Gastroesophageal sphincter (tissue), 3 donors: ENCODE measurements around the gene XCL2.

Source experiments
- CTCF ChIP-seq, 4 experiments: fragments of 200-600 bp in 2 of 4; fragments of 450-650 bp in 2 of 4; sonication (generic) in 1 of 4; IDR thresholded peaks; one replicate each; pipeline ENCODE4 v1.5.1; 2017 to 2019; ENCODE audit warnings: antibody characterized with exemption in 4 of 4, mild to moderate bottlenecking in 2 of 4, moderate library complexity in 2 of 4
- EP300 ChIP-seq: sonication (generic); formaldehyde crosslinking; IDR thresholded peaks from one replicate; pipeline ENCODE4 v1.6.1; 2017; ENCODE audit warnings: antibody characterized with exemption, mild to moderate bottlenecking

- TF ChIP-seq EP300 (no peak), CTCF (IDR thresholded peaks at IDR 0.05) (no peak)
These were observed 38.2 kb upstream of the XCL2 start for GRCh38 chr1:168581817-168582572.
